Keratinocyte (primary cell): Measurements from ENCODE around the gene MTMR1. TPM values are rescaled to one million over a fixed set of nuclear protein-coding genes. Genes with fewer than 3 reads are reported as not detected.

Experiments used
- DNase-seq: peaks from one replicate; pipeline ENCODE4 v3.0.0-alpha.2; 2011; ENCODE audit warnings: low read depth, missing footprints, low spot score
- FAIRE-seq: peaks from 2 replicates; lab custom pipeline; 2011; peaks lifted over from hg19 to GRCh38; lab: Jason Lieb, UNC
- H2AFZ ChIP-seq: 2 replicates; pipeline ENCODE4 v1.6.0; 2012; ENCODE audit warnings: low read length, control low read depth, inconsistent platforms; ENCODE audit not compliant: control insufficient read depth
- H3K27ac ChIP-seq: 2 replicates; pipeline ENCODE4 v1.5.1; 2011; ENCODE audit warnings: low read length; ENCODE audit not compliant: control insufficient read depth, insufficient read depth
- H3K27me3 ChIP-seq: 3 replicates; pipeline ENCODE4 v1.6.0; 2011; ENCODE audit warnings: low read length; ENCODE audit not compliant: control insufficient read depth, insufficient read depth; ENCODE audit errors: extremely low read depth
- H3K36me3 ChIP-seq, 2 experiments: 2 replicates in 1 of 2; 3 replicates in 1 of 2; pipeline ENCODE4 v1.5.1; 2011; ENCODE audit warnings: low read length in 2 of 2, mild to moderate bottlenecking in 1 of 2; ENCODE audit not compliant: control insufficient read depth in 2 of 2, insufficient read depth in 2 of 2; ENCODE audit errors: extremely low read depth in 1 of 2
- H3K4me1 ChIP-seq: 3 replicates; pipeline ENCODE4 v1.5.1; 2011; ENCODE audit warnings: low read length; ENCODE audit not compliant: control insufficient read depth, insufficient read depth; ENCODE audit errors: extremely low read depth
- H3K4me2 ChIP-seq: 3 replicates; pipeline ENCODE4 v1.6.0; 2011; ENCODE audit warnings: low read depth, low read length; ENCODE audit not compliant: control insufficient read depth, insufficient read depth; ENCODE audit errors: extremely low read depth
- H3K4me3 ChIP-seq, 3 experiments: fragments of 200-600 bp in 1 of 3; sonication (generic) in 1 of 3; 2 replicates in 2 of 3; 3 replicates in 1 of 3; pipeline ENCODE4 v1.5.1; 2011 to 2016; ENCODE audit warnings: low read length in 3 of 3, mild to moderate bottlenecking in 3 of 3, control low read depth in 2 of 3, inconsistent platforms in 1 of 3, low read depth in 1 of 3, mixed read lengths in 1 of 3, mixed run types in 1 of 3, moderate library complexity in 1 of 3; ENCODE audit not compliant: control insufficient read depth in 2 of 3, insufficient read depth in 2 of 3; ENCODE audit errors: extremely low read depth in 1 of 3
- H3K79me2 ChIP-seq: 2 replicates; pipeline ENCODE4 v1.6.0; 2012; ENCODE audit warnings: low read length; ENCODE audit not compliant: control insufficient read depth, insufficient read depth
- H3K9ac ChIP-seq: 3 replicates; pipeline ENCODE4 v1.6.0; 2011; ENCODE audit warnings: low read length; ENCODE audit not compliant: control insufficient read depth, insufficient read depth; ENCODE audit errors: extremely low read depth
- H3K9me1 ChIP-seq: 3 replicates; pipeline ENCODE4 v1.6.0; 2011; ENCODE audit warnings: low read length; ENCODE audit not compliant: control insufficient read depth, insufficient read depth; ENCODE audit errors: extremely low read depth
- H3K9me3 ChIP-seq: 2 replicates; pipeline ENCODE4 v1.5.1; 2012; ENCODE audit warnings: low read depth, low read length; ENCODE audit not compliant: control insufficient read depth
- H4K20me1 ChIP-seq: 3 replicates; pipeline ENCODE4 v1.6.0; 2011; ENCODE audit warnings: low read length; ENCODE audit not compliant: control insufficient read depth, insufficient read depth; ENCODE audit errors: extremely low read depth
- CTCF ChIP-seq, 3 experiments: IDR thresholded peaks in 1 of 3; conservative IDR thresholded peaks in 1 of 3; optimal IDR thresholded peaks in 1 of 3; 2 replicates in 2 of 3; 3 replicates in 1 of 3; pipeline versions ENCODE3 to v1.5.1; 2011; ENCODE audit warnings: low read length in 3 of 3, mild to moderate bottlenecking in 3 of 3, moderate library complexity in 2 of 3, control low read depth in 1 of 3, inconsistent platforms in 1 of 3; ENCODE audit not compliant: insufficient read depth in 2 of 3; ENCODE audit errors: extremely low read depth in 1 of 3
- EZH2 ChIP-seq: IDR thresholded peaks from one replicate; pipeline ENCODE4 v1.6.1; 2012; ENCODE audit warnings: inconsistent platforms, mild to moderate bottlenecking, low read length, moderate library complexity
- dilution Hi-C: fragments of 300-500 bp; cut with MboI; formaldehyde crosslinking; loops from one replicate; pipeline ENCODE4 v1.7.0; 2020; ENCODE audit warnings: low sequenced_read_pairs; ENCODE audit not compliant: extremely low pct_ligation_motif_present
- polyA plus RNA-seq, 5 experiments: library from polyadenylated mRNA; depleted of rRNA in 3 of 5; stranded (reverse) in 3 of 5; stranded (forward) in 1 of 5; unstranded in 1 of 5; fragments of >200 nt; gene quantifications; 1 replicate in 1 of 5; 2 replicates in 3 of 5; 3 replicates in 1 of 5; pipeline versions ENCODE4 v1.2.1 to v1.2.3, GENCODE V29; 2011 to 2012; ENCODE audit warnings: missing spikeins in 2 of 5, low read depth in 1 of 5, low replicate concordance in 1 of 5

Gene MTMR1
- polyA plus RNA-seq, 1 donor (not counting 4 experiments of a cell fraction or from before 2014, with no cell fraction given), result 45.6 TPM

DNA sequence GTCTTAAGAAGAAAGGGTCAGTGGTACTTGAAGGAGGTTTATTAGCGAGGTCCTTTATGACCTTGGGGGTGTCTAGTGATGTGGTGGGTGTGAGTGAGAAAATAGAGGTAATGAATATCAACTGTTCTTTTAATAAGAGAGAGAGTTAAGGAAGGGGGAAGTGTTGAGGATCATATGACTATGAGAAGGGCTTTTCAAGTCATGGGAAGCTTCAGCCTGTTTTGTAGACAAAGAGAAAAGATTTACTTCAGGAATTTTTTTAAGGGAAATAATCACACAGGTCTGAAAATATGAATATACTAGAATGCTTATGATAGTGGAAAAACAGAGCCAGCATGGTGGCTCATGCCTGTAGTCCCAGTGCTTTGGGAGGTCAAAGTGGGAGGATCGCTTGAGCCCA, 41.3 kb upstream of the MTMR1 start:
- H3K9ac ChIP-seq, result no peak overlapping the region
- H3K27me3 ChIP-seq, result no peaks in the 10 kb centered on the region
- no peak for TF ChIP-seq EZH2
- no peak for TF ChIP-seq CTCF (optimal IDR thresholded peaks at IDR 0.05 in 1 of 3, IDR thresholded peaks at IDR 0.05 in 1 of 3, conservative IDR thresholded peaks at IDR 0.05 in 1 of 3; ENCODE audit: extremely low read depth in 1 of 3, insufficient read depth in 2 of 3, low read length in 3 of 3)
- no peak for FAIRE-seq
- no peak overlapping the region for H3K27ac ChIP-seq
- peaks cover 11% of the 10 kb centered on the region for H3K4me1 ChIP-seq
- H3K9me1 ChIP-seq, result no peaks in the 10 kb centered on the region
- dilution Hi-C loops, result no loop called here
- no peak for DNase-seq
- no peak overlapping the region for H3K4me2 ChIP-seq
- H3K4me3 ChIP-seq, result no peak overlapping the region
- no peaks in the 10 kb centered on the region for H3K9me3 ChIP-seq
- H4K20me1 ChIP-seq, result no peaks in the 10 kb centered on the region
- no peak overlapping the region for H2AFZ ChIP-seq
- no peaks in the 10 kb centered on the region for H3K79me2 ChIP-seq
- peaks cover 0 to 1% of the 10 kb centered on the region in 2 experiments for H3K36me3 ChIP-seq

GRCh38 chrX:150655788-150656187, 37.4 kb upstream of the MTMR1 start:
- dilution Hi-C loops, result no loop called here

More at GRCh38 chrX:150655788-150656187, 37.4 kb upstream of the MTMR1 start:
- DNase-seq (no peak), FAIRE-seq (no peak)
- Histone ChIP-seq H4K20me1 (no peaks in the 10 kb centered on the region), H3K4me1 (no peaks in the 10 kb centered on the region), H3K36me3 (peaks cover 0 to 1% of the 10 kb centered on the region in 2 experiments), H3K9me1 (no peaks in the 10 kb centered on the region), H3K4me3 (no peak overlapping the region), H3K4me2 (no peak overlapping the region), H3K9ac (no peak overlapping the region), H3K27ac (no peak overlapping the region), H3K9me3 (no peaks in the 10 kb centered on the region), H3K27me3 (no peaks in the 10 kb centered on the region), H2AFZ (no peak overlapping the region), H3K79me2 (no peaks in the 10 kb centered on the region)
- TF ChIP-seq CTCF (optimal IDR thresholded peaks at IDR 0.05 in 1 of 3, IDR thresholded peaks at IDR 0.05 in 1 of 3, conservative IDR thresholded peaks at IDR 0.05 in 1 of 3; ENCODE audit: extremely low read depth in 1 of 3, insufficient read depth in 2 of 3, low read length in 3 of 3) (no peak), EZH2 (no peak)
